SK-N-SH (cell line): Measurements from ENCODE around the gene ESYT1. TPM values are rescaled to one million over a fixed set of nuclear protein-coding genes. Genes with fewer than 3 reads are reported as not detected.

ENCODE experiments used
- CTCF ChIA-PET: fragments of 300-600, 350-600 bp; formaldehyde crosslinking; extraction: SDS; loops from one replicate; lab custom pipeline; 2021; lab: Yijun Ruan, JAX
- POLR2A ChIA-PET: fragments of 350-600 bp; sonication (Branson Sonifier 250); formaldehyde crosslinking; extraction: SDS; loops from one replicate; lab custom pipeline; 2020; ENCODE audit warnings: antibody characterized with exemption, inconsistent platforms; lab: Yijun Ruan, JAX
- DNase-seq: peaks from one replicate; pipeline ENCODE4 v3.0.0; 2012
- H2AFZ ChIP-seq: fragments of 200-600 bp; sonication (generic); 2 replicates; pipeline ENCODE4 v1.8.1; 2016; ENCODE audit warnings: antibody characterized with exemption, mild to moderate bottlenecking, low read depth
- H3F3A ChIP-seq: fragments of 200-600 bp; sonication (generic); replicated peaks from 2 replicates; pipeline ENCODE3; 2016; ENCODE audit warnings: antibody characterized with exemption, mild to moderate bottlenecking; ENCODE audit not compliant: insufficient read depth
- H3K27ac ChIP-seq, 2 experiments: fragments of 200-500 bp in 1 of 2; fragments of 200-600 bp in 1 of 2; sonication (Bioruptor generic) in 1 of 2; sonication (generic), shearing (Covaris generic) in 1 of 2; 2 replicates each; pipeline versions ENCODE4 v1.5.1 to v1.6.1; 2014 to 2016; ENCODE audit warnings: low read depth in 2 of 2, inconsistent platforms in 1 of 2, low read length in 1 of 2, mild to moderate bottlenecking in 1 of 2, mixed read lengths in 1 of 2
- H3K27me3 ChIP-seq: fragments of 200-600 bp; sonication (generic), shearing (Covaris generic); 2 replicates; pipeline ENCODE4 v1.6.1; 2016; ENCODE audit warnings: mixed run types; ENCODE audit not compliant: insufficient read depth
- H3K36me3 ChIP-seq, 2 experiments: fragments of 200-500 bp in 1 of 2; fragments of 200-600 bp in 1 of 2; sonication (Bioruptor generic) in 1 of 2; sonication (generic) in 1 of 2; replicated peaks in 1 of 2; 2 replicates each; pipeline versions ENCODE3 to v1.5.1; 2014 to 2016; ENCODE audit warnings: low read length in 1 of 2, mild to moderate bottlenecking in 1 of 2; ENCODE audit not compliant: insufficient read depth in 2 of 2, control insufficient read depth in 1 of 2
- H3K4me1 ChIP-seq, 2 experiments: fragments of 200-500 bp in 1 of 2; fragments of 200-600 bp in 1 of 2; sonication (Bioruptor generic) in 1 of 2; sonication (generic), shearing (Covaris generic) in 1 of 2; 2 replicates each; pipeline versions ENCODE4 v1.5.1 to v1.6.1; 2014 to 2016; ENCODE audit warnings: low read depth in 1 of 2, low read length in 1 of 2, mixed run types in 1 of 2; ENCODE audit not compliant: insufficient read depth in 2 of 2, control insufficient read depth in 1 of 2
- H3K4me2 ChIP-seq: fragments of 200-600 bp; sonication (generic), shearing (Covaris generic); 2 replicates; pipeline ENCODE4 v1.6.1; 2017; ENCODE audit warnings: mixed run types
- H3K4me3 ChIP-seq, 2 experiments: fragments of 200-500 bp in 1 of 2; fragments of 200-600 bp in 1 of 2; sonication (Bioruptor generic) in 1 of 2; sonication (generic), shearing (Covaris generic) in 1 of 2; 2 replicates each; pipeline versions ENCODE4 v1.5.1 to v1.8.1; 2014 to 2016; ENCODE audit warnings: low read depth in 2 of 2, inconsistent platforms in 1 of 2, low read length in 1 of 2, mild to moderate bottlenecking in 1 of 2, mixed read lengths in 1 of 2, moderate library complexity in 1 of 2
- H3K79me2 ChIP-seq: fragments of 200-600 bp; sonication (generic); 2 replicates; pipeline ENCODE4 v1.8.1; 2017; ENCODE audit warnings: mild to moderate bottlenecking; ENCODE audit not compliant: insufficient read depth
- H3K9ac ChIP-seq: fragments of 200-600 bp; sonication (generic); 2 replicates; pipeline ENCODE4 v1.6.1; 2017; ENCODE audit warnings: mixed run types
- H3K9me2 ChIP-seq: fragments of 200-600 bp; sonication (generic); 2 replicates; pipeline ENCODE4 v1.6.1; 2017; ENCODE audit warnings: mixed run types
- H3K9me3 ChIP-seq: fragments of 200-600 bp; sonication (generic); 2 replicates; pipeline ENCODE4 v1.6.1; 2017; ENCODE audit warnings: mixed run types, mild to moderate bottlenecking, moderate library complexity
- H4K20me1 ChIP-seq: fragments of 200-600 bp; sonication (generic); 2 replicates; pipeline ENCODE4 v1.6.1; 2017; ENCODE audit warnings: mild to moderate bottlenecking, mixed run types; ENCODE audit not compliant: insufficient read depth
- EP300 ChIP-seq, 2 experiments: IDR thresholded peaks; 2 replicates each; pipeline versions ENCODE4 v1.4.0 to v1.6.1; 2012; ENCODE audit warnings: borderline replicate concordance in 1 of 2, low read depth in 1 of 2, low read length in 1 of 2
- FOXJ3 ChIP-seq: sonication (generic); formaldehyde crosslinking; IDR thresholded peaks from 2 replicates; pipeline ENCODE4 v1.5.1; 2020; ENCODE audit warnings: mild to moderate bottlenecking, missing genetic modification reagents
- FOXM1 ChIP-seq: IDR thresholded peaks from 2 replicates; pipeline ENCODE4 v1.4.0; 2012; ENCODE audit warnings: low read depth, mild to moderate bottlenecking
- GABPA ChIP-seq: IDR thresholded peaks from 2 replicates; pipeline ENCODE4 v1.4.0; 2012; ENCODE audit warnings: low read depth, mild to moderate bottlenecking
- GATA2 ChIP-seq: sonication (generic); formaldehyde crosslinking; IDR thresholded peaks from 2 replicates; pipeline ENCODE4 v1.5.0; 2020; ENCODE audit warnings: mild to moderate bottlenecking, missing genetic modification reagents
- IRF3 ChIP-seq: fragments of 150-350 bp; IDR thresholded peaks from 2 replicates; pipeline ENCODE4 v1.6.1; 2016; ENCODE audit warnings: mild to moderate bottlenecking, low read depth, low read length
- MEF2A ChIP-seq: IDR thresholded peaks from 2 replicates; pipeline ENCODE4 v1.4.0; 2012; ENCODE audit warnings: low read depth, borderline replicate concordance
- NRF1 ChIP-seq: IDR thresholded peaks from 2 replicates; pipeline ENCODE4 v1.6.1; 2012; ENCODE audit warnings: low read depth, mild to moderate bottlenecking, low read length
- RAD21 ChIP-seq: IDR thresholded peaks from 2 replicates; pipeline ENCODE4 v1.6.1; 2012; ENCODE audit warnings: mild to moderate bottlenecking, low read length
- REST ChIP-seq: IDR thresholded peaks from 2 replicates; pipeline ENCODE4 v1.6.1; 2012; ENCODE audit warnings: mild to moderate bottlenecking, low read depth, low read length, moderate library complexity
- TAF1 ChIP-seq: IDR thresholded peaks from 2 replicates; pipeline ENCODE4 v1.6.1; 2012; ENCODE audit warnings: low read depth, mild to moderate bottlenecking, low read length, moderate library complexity, borderline replicate concordance
- USF2 ChIP-seq: fragments of 150-350 bp; IDR thresholded peaks from 2 replicates; pipeline ENCODE4 v1.6.1; 2017; ENCODE audit warnings: antibody characterized with exemption, low read length, low read depth, borderline replicate concordance
- YY1 ChIP-seq: IDR thresholded peaks from 2 replicates; pipeline ENCODE4 v1.4.0; 2012; ENCODE audit warnings: low read depth, mild to moderate bottlenecking
- ZBTB33 ChIP-seq: IDR thresholded peaks from 2 replicates; pipeline ENCODE4 v1.4.0; 2012; ENCODE audit warnings: low read depth, borderline replicate concordance
- WGBS: methylation state at CpG from one replicate; pipeline ENCODE4 v1.1.6; 2017; ENCODE audit warnings: low lambda C conversion rate; 5-methylcytosine and 5-hydroxymethylcytosine counted together
- polyA plus RNA-seq, 3 experiments: library from polyadenylated mRNA; depleted of rRNA; stranded (reverse); fragments of >200 nt; gene quantifications; 2 replicates each; pipeline ENCODE4 v1.2.3, GENCODE V29; 2012

ESYT1 gene
- polyA plus RNA-seq, 1 of the 3 experiments (the other 2 are of a cell fraction), result 132 TPM

- ChIA-PET POLR2A (no interaction called here), CTCF (interaction anchor here (0.8 to 1.8 kb wide), 4 partner anchors 9 to 115 kb away, joined by 3 to 7 read pairs (median 4); no protein-coding TSS in a partner anchor)
- H3K4me1 ChIP-seq, result peaks cover 9 to 13% of the 10 kb centered on the region in 2 experiments; a peak in 3 of 4 replicates
- no peaks in the 10 kb centered on the region for H3K9me2 ChIP-seq
- peaks cover 61 to 67% of the 10 kb centered on the region in 2 experiments for H3K36me3 ChIP-seq
- no peak overlapping the region for H3K4me3 ChIP-seq
- no peak overlapping the region for H3K9ac ChIP-seq
- DNase-seq, result no peak
- H3K4me2 ChIP-seq, result no peak overlapping the region
- H4K20me1 ChIP-seq, result 0 out of 2 replicates have a peak, but pooled peaks cover 3% of the 10 kb centered on the region
- no peak for TF ChIP-seq REST
- no peak for TF ChIP-seq GATA2
- no peak for TF ChIP-seq USF2
- TF ChIP-seq EP300 (IDR thresholded peaks at IDR 0.05; ENCODE audit: borderline replicate concordance in 1 of 2, low read depth in 1 of 2, low read length in 1 of 2), result no peak
- TF ChIP-seq FOXJ3 (CRISPR knock-in tag), result no peak
- no peak for TF ChIP-seq YY1
- no peak for TF ChIP-seq IRF3
- TF ChIP-seq NRF1, result no peak
- no peak for TF ChIP-seq MEF2A
- no peak for TF ChIP-seq TAF1
- no peak for TF ChIP-seq ZBTB33
- TF ChIP-seq RAD21, result no peak
- no peak for TF ChIP-seq FOXM1
- no peak for TF ChIP-seq GABPA
- H3K79me2 ChIP-seq, result peaks cover 31% of the 10 kb centered on the region
- H3K9me3 ChIP-seq, result no peaks in the 10 kb centered on the region
- no peak overlapping the region for H3K27ac ChIP-seq
- no peaks in the 10 kb centered on the region for H3K27me3 ChIP-seq
- H2AFZ ChIP-seq, result no peak overlapping the region
- H3F3A ChIP-seq, result peaks cover 49% of the 10 kb centered on the region
- 94% methylated on average over 5 of the region's 5 CpGs for WGBS
These were observed 17.5 kb upstream of the ESYT1 start for GRCh38 chr12:56110571-56110970.
